ENCODE data around the gene SNCAIP.

- TF ChIP-seq CTCF (IDR thresholded peaks at IDR 0.05), result no peak
- no peak for TF ChIP-seq POLR2A (IDR thresholded peaks at IDR 0.05)
- no peak for TF ChIP-seq POLR2AphosphoS5 (IDR thresholded peaks at IDR 0.05)
These were observed 133.0 kb downstream of the SNCAIP start for GRCh38 chr5:122445070-122445469.

Measured in prostate gland (tissue), 2 donors.